Breast epithelium (tissue), 3 donors: ENCODE measurements around the gene ZNF576.

ENCODE experiments used
- CTCF ChIP-seq, 3 donors: fragments of 450-650 bp; IDR thresholded peaks; one replicate each; pipeline ENCODE4 v1.5.1; 2016 to 2017; ENCODE audit warnings: antibody characterized with exemption in 3 of 3, mild to moderate bottlenecking in 3 of 3, moderate library complexity in 3 of 3
- POLR2A ChIP-seq: fragments of 450-650 bp; IDR thresholded peaks from one replicate; pipeline ENCODE4 v1.6.1; 2016; ENCODE audit warnings: antibody characterized with exemption, mild to moderate bottlenecking, moderate library complexity

DNA sequence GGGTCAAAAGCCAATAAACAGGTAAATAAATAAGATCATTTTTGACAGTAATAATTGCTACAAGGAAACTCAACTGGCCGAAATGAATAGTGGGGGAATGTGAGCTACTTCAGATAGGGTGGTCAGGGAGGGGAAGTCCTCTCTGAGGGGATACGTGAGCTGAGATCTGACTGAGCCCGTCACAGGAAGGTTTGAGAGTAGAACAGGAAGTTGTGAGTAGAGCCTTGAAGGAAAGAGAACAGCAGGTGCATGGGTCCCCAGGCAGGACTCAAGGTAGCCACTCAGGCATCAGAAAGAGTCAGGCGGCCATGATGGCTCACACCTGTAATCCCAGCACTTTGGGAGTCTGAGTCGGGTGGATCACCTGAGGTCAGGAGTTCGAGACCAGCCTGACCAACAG is 6.7 kb upstream of the ZNF576 start:
- TF ChIP-seq CTCF (IDR thresholded peaks at IDR 0.05) (no peak), POLR2A (no peak)
